K562 (cell line): Measurements from ENCODE around the gene CRAMP1. TPM values are rescaled to one million over a fixed set of nuclear protein-coding genes. Genes with fewer than 3 reads are reported as not detected.

Source experiments
- ATAC-seq: fragments of 200-7000 bp; cut with Tn5 transposase; 3 replicates; pipeline ENCODE4 v1.9.1; 2020; ENCODE audit warnings: moderate library complexity
- BruUV-seq: library from RNA; stranded (reverse); fragments of 400-500 nt; replicated peaks from 2 replicates; lab custom pipeline; 2021; lab: Mats Ljungman, UMichigan
- CTCF ChIA-PET: fragments of 300-600 bp; formaldehyde crosslinking; extraction: SDS; loops from one replicate; lab custom pipeline; 2021; ENCODE audit warnings: low intra/inter-chr PET ratio; lab: Yijun Ruan, JAX
- POLR2A ChIA-PET: fragments of 300-600, 350-650 bp; sonication (Branson Sonifier 250); formaldehyde crosslinking; extraction: SDS; loops from one replicate; lab custom pipeline; 2021; ENCODE audit warnings: antibody characterized with exemption, inconsistent platforms; lab: Yijun Ruan, JAX
- DNase-seq, 4 experiments: peaks; one replicate each; pipeline versions ENCODE4 v3.0.0 to v3.0.0-alpha.2; 2011 to 2018; ENCODE audit warnings: low spot score in 3 of 4, mixed read lengths in 3 of 4; ENCODE audit errors: extremely low read depth in 1 of 4
- FAIRE-seq: peaks from 2 replicates; lab custom pipeline; 2011; peaks lifted over from hg19 to GRCh38; lab: Jason Lieb, UNC
- H2AFZ ChIP-seq: 2 replicates; pipeline ENCODE4 v1.6.0; 2011; ENCODE audit warnings: low read depth, low read length, control low read depth, inconsistent platforms
- H3K27ac ChIP-seq: fragments of 200-600 bp; 3 replicates; pipeline ENCODE4 v1.8.0; 2011; ENCODE audit warnings: low read depth, mild to moderate bottlenecking, control low read depth, inconsistent platforms, low read length, moderate library complexity, mixed read lengths; ENCODE audit errors: extremely low read depth
- H3K27me3 ChIP-seq, 2 experiments: fragments of 300-600 bp in 1 of 2; 2 replicates in 1 of 2; 3 replicates in 1 of 2; pipeline versions ENCODE4 v1.6.0 to v1.8.0; 2011; ENCODE audit warnings: inconsistent platforms in 2 of 2, low read length in 2 of 2, mild to moderate bottlenecking in 1 of 2, mixed read lengths in 1 of 2, moderate library complexity in 1 of 2; ENCODE audit not compliant: control insufficient read depth in 2 of 2, insufficient read depth in 2 of 2
- H3K36me3 ChIP-seq: fragments of 300-600 bp; 3 replicates; pipeline ENCODE4 v1.8.0; 2011; ENCODE audit warnings: mild to moderate bottlenecking, low read length, inconsistent platforms; ENCODE audit not compliant: control insufficient read depth, insufficient read depth
- H3K4me1 ChIP-seq, 2 experiments: fragments of 200-600 bp in 1 of 2; replicated peaks in 1 of 2; 2 replicates in 1 of 2; 3 replicates in 1 of 2; pipeline versions ENCODE4 v1.5.1 to v1.8.0; 2011; ENCODE audit warnings: inconsistent platforms in 2 of 2, low read length in 2 of 2, mild to moderate bottlenecking in 1 of 2, mixed read lengths in 1 of 2, moderate library complexity in 1 of 2; ENCODE audit not compliant: control insufficient read depth in 2 of 2, insufficient read depth in 2 of 2
- H3K4me2 ChIP-seq: 2 replicates; pipeline ENCODE4 v1.6.1; 2011; ENCODE audit warnings: low read length, control low read depth, inconsistent platforms, mixed read lengths; ENCODE audit not compliant: insufficient read depth
- H3K4me3 ChIP-seq: fragments of 200-600 bp; sonication (generic), shearing (Covaris generic); 2 replicates; pipeline ENCODE4 v1.5.1; 2016; ENCODE audit warnings: control low read depth, inconsistent platforms
- H3K79me2 ChIP-seq: fragments of 200-600 bp; 3 replicates; pipeline ENCODE4 v1.8.0; 2011; ENCODE audit warnings: low read length, inconsistent platforms; ENCODE audit not compliant: control insufficient read depth, insufficient read depth
- H3K9ac ChIP-seq, 2 experiments: 2 replicates each; pipeline versions ENCODE4 v1.6.0 to v1.6.1; 2011; ENCODE audit warnings: low read depth in 2 of 2, low read length in 2 of 2, control low read depth in 1 of 2, inconsistent platforms in 1 of 2, mild to moderate bottlenecking in 1 of 2, mixed read lengths in 1 of 2; ENCODE audit not compliant: insufficient read depth in 1 of 2
- H3K9me1 ChIP-seq: one replicate; pipeline ENCODE4 v1.6.0; 2011; ENCODE audit warnings: inconsistent platforms, mild to moderate bottlenecking, low read length, moderate library complexity; ENCODE audit not compliant: control insufficient read depth, insufficient read depth
- H3K9me3 ChIP-seq: replicated peaks from 2 replicates; pipeline ENCODE4 v1.5.1; 2011; ENCODE audit warnings: low read depth, low read length, inconsistent platforms; ENCODE audit not compliant: control insufficient read depth, insufficient read depth
- H4K20me1 ChIP-seq: replicated peaks from 2 replicates; pipeline ENCODE4 v1.6.1; 2011; ENCODE audit warnings: low read length, inconsistent platforms, mixed read lengths; ENCODE audit not compliant: control insufficient read depth, insufficient read depth
- CCAR2 ChIP-seq: fragments of 200-400 bp; formaldehyde crosslinking; IDR thresholded peaks from 2 replicates; pipeline ENCODE4 v1.6.1; 2017; ENCODE audit warnings: mild to moderate bottlenecking, low read depth, low read length
- CEBPZ ChIP-seq: fragments of 150-350 bp; IDR thresholded peaks from 2 replicates; pipeline ENCODE4 v1.6.1; 2014; ENCODE audit warnings: low read depth, mild to moderate bottlenecking, low read length, borderline replicate concordance
- CTCF ChIP-seq, 3 experiments: IDR thresholded peaks in 2 of 3; conservative IDR thresholded peaks in 1 of 3; 2 replicates each; pipeline ENCODE4 v1.5.1; 2011 to 2012; ENCODE audit warnings: low read length in 3 of 3, mild to moderate bottlenecking in 3 of 3, control low read depth in 2 of 3, improper control_type of control experiment in 1 of 3, inconsistent platforms in 1 of 3, low read depth in 1 of 3, mixed read lengths in 1 of 3, moderate library complexity in 1 of 3; ENCODE audit not compliant: insufficient read depth in 2 of 3
- EP300 ChIP-seq: IDR thresholded peaks from 2 replicates; pipeline ENCODE4 v1.6.1; 2012; ENCODE audit warnings: low read length, improper control_type of control experiment
- GATAD2A ChIP-seq: fragments of 450-650 bp; IDR thresholded peaks from 2 replicates; pipeline ENCODE4 v1.6.1; 2017
- HSF4 ChIP-seq: fragments of 250-450 bp; sonication (Bioruptor Pico); IDR thresholded peaks from 2 replicates; pipeline ENCODE4 v2.1.2; 2022; ENCODE audit warnings: mild to moderate bottlenecking, moderate library complexity, borderline replicate concordance
- MTA2 ChIP-seq: fragments of 450-650 bp; IDR thresholded peaks from 2 replicates; pipeline ENCODE4 v1.6.1; 2016; ENCODE audit warnings: low read depth
- NFIC ChIP-seq: fragments of 450-650 bp; IDR thresholded peaks from 2 replicates; pipeline ENCODE4 v1.6.1; 2017; ENCODE audit warnings: mild to moderate bottlenecking, inconsistent platforms
- PHF8 ChIP-seq: fragments of 200-600 bp; sonication (generic); IDR thresholded peaks from 2 replicates; pipeline ENCODE4 v1.6.1; 2012; ENCODE audit warnings: mixed run types, mild to moderate bottlenecking, inconsistent platforms, low read length, moderate library complexity, borderline replicate concordance
- POLR3G ChIP-seq: IDR thresholded peaks from 2 replicates; pipeline ENCODE4 v1.6.1; 2011; ENCODE audit not compliant: insufficient read length, insufficient replicate concordance; ENCODE audit errors: extremely low read depth
- RBM34 ChIP-seq: fragments of 200-400 bp; formaldehyde crosslinking; IDR thresholded peaks from 2 replicates; pipeline ENCODE4 v1.6.1; 2018; ENCODE audit warnings: low read length, borderline replicate concordance; ENCODE audit not compliant: insufficient read depth
- XRCC3 ChIP-seq: fragments of 450-650 bp; IDR thresholded peaks from 2 replicates; pipeline ENCODE4 v1.6.1; 2017; ENCODE audit warnings: mild to moderate bottlenecking, moderate library complexity
- XRCC4 ChIP-seq: IDR thresholded peaks from one replicate; pipeline ENCODE4 v1.6.1; 2011; ENCODE audit not compliant: insufficient read depth, insufficient read length; ENCODE audit errors: extremely low read depth
- XRCC5 ChIP-seq: fragments of 200-400 bp; formaldehyde crosslinking; IDR thresholded peaks from 2 replicates; pipeline ENCODE4 v1.6.1; 2017; ENCODE audit warnings: low read depth, mild to moderate bottlenecking, low read length
- ZKSCAN1 ChIP-seq: fragments of 150-350 bp; IDR thresholded peaks from 2 replicates; pipeline ENCODE4 v1.6.1; 2016; ENCODE audit warnings: low read depth, low read length
- ZNF124 ChIP-seq: sonication (generic); formaldehyde crosslinking; IDR thresholded peaks from 2 replicates; pipeline ENCODE4 v1.8.1; 2022; ENCODE audit warnings: missing genetic modification reagents
- ZNF347 ChIP-seq: fragments of 450-650 bp; formaldehyde crosslinking; IDR thresholded peaks from 2 replicates; pipeline ENCODE4 v1.4.0; 2020; ENCODE audit warnings: low read depth, mild to moderate bottlenecking, moderate library complexity
- ZNF695 ChIP-seq: fragments of 450-650 bp; formaldehyde crosslinking; IDR thresholded peaks from 2 replicates; pipeline ENCODE4 v1.4.0; 2020; ENCODE audit warnings: mild to moderate bottlenecking, moderate library complexity
- WGBS: fragments of 100-300 bp; shearing (Covaris generic); methylation state at CpG from one replicate; pipeline ENCODE4 v1.1.6; 2016; ENCODE audit warnings: low coverage, mixed read lengths; ENCODE audit not compliant: insufficient coverage; ENCODE audit errors: missing lambda C conversion rate; 5-methylcytosine and 5-hydroxymethylcytosine counted together
- in situ Hi-C: fragments of 300-500 bp; cut with MboI; formaldehyde crosslinking; loops from 4 replicates; pipeline ENCODE4 v1.15.0; 2018; ENCODE audit warnings: inconsistent platforms, mixed read lengths
- intact Hi-C: fragments of 100-400 bp; cut with micrococcal nuclease; formaldehyde crosslinking; loops from 2 replicates; pipeline ENCODE4 v1.14.2; 2022
- polyA plus RNA-seq, 8 experiments: library from polyadenylated mRNA; depleted of rRNA in 4 of 8; stranded (reverse) in 5 of 8; unstranded in 3 of 8; fragments of >200 nt; fragmentation: Nextera tagmentation in 2 of 8; fragmentation: Illumina TruSeq in 1 of 8; extraction: Ambion mirVana in 2 of 8; extraction: Trizol in 1 of 8; gene quantifications; 2 replicates each; pipeline versions ENCODE4 v1.2.1 to v1.2.3, GENCODE V29; 2011 to 2014; ENCODE audit warnings: inconsistent platforms in 1 of 8, missing spikeins in 1 of 8
- total RNA-seq, 7 experiments: library from RNA; depleted of rRNA in 6 of 7; stranded (reverse); fragments of >200 nt in 6 of 7; fragmentation: Illumina TruSeq in 2 of 7; extraction: Trizol in 2 of 7; gene quantifications; 2 replicates each; pipeline versions ENCODE4 v1.2.1 to v1.2.3, GENCODE V29; 2011 to 2021; ENCODE audit warnings: low replicate concordance in 1 of 7

CRAMP1 gene
- total and polyA plus RNA-seq, 9 of the 15 experiments (the other 6 are each of a cell fraction or from before 2014, with no cell fraction given): 0.52 to 20.8 (median 7.5) TPM

- ATAC-seq (peak; percentile 84), FAIRE-seq (peak; percentile 29), DNase-seq (peak; percentile 94 to 97 (median 96))
- peaks cover 28 to 46% of the 10 kb centered on the region in 2 experiments for H3K4me1 ChIP-seq
- peaks cover 25% of the 10 kb centered on the region for H3K36me3 ChIP-seq
- CTCF ChIA-PET: interaction anchor here (0.5 to 0.6 kb wide), 2 partner anchors 67 to 292 kb away, joined by 3 read pairs; partner anchors contain the start of genes EME2 and MRPS34
- no peaks in the 10 kb centered on the region for H3K27me3 ChIP-seq
- peak within 1 kb of the TSS; percentile 81 to 99 for H3K9ac ChIP-seq
- H3K27ac ChIP-seq: peak within 1 kb of the TSS; percentile 84
- POLR2A ChIA-PET: interaction anchor here (0.6 to 4.1 kb wide), 19 partner anchors 11 to 600 kb away, joined by 3 to 21 read pairs (median 4); partner anchors contain the start of genes GNPTG, JPT2, TELO2 and TSR3
- peak within 1 kb of the TSS; percentile 98 for H3K4me2 ChIP-seq
- peaks cover 46% of the 10 kb centered on the region for H3K79me2 ChIP-seq
- in situ Hi-C loops: no loop called here
- H2AFZ ChIP-seq: peak within 1 kb of the TSS; percentile 98
- WGBS: under 1% methylated on average over 21 of the region's 79 CpGs
- H3K9me3 ChIP-seq: no peaks in the 10 kb centered on the region
- peaks cover 25% of the 10 kb centered on the region for H4K20me1 ChIP-seq
- H3K9me1 ChIP-seq: peaks cover 4% of the 10 kb centered on the region
- BruUV-seq: no TSS peak
- H3K4me3 ChIP-seq: peak within 1 kb of the TSS; percentile 74
- intact Hi-C loops: no loop called here
- TF ChIP-seq XRCC4 (no peak), MTA2 (no peak), HSF4 (CRISPR knock-in tag) (no peak), CEBPZ (no peak), ZNF124 (CRISPR knock-in tag) (no peak), NFIC (peak; percentile 33; the same call in 1 of the 2 replicates), PHF8 (peak; percentile 98), CTCF (IDR thresholded peaks at IDR 0.05 in 2 of 3, conservative IDR thresholded peaks at IDR 0.05 in 1 of 3; ENCODE audit: insufficient read depth in 2 of 3, low read depth in 1 of 3, low read length in 3 of 3) (peak; percentile 74 to 95 (median 93)), ZKSCAN1 (no peak), GATAD2A (no peak), XRCC3 (no peak), XRCC5 (peak; percentile 94), ZNF695 (CRISPR knock-in tag) (no peak), CCAR2 (no peak), EP300 (no peak), ZNF347 (no peak), POLR3G (no peak), RBM34 (no peak)
Observed at GRCh38 chr16:1705688-1706385, 93.7 kb downstream of the CRAMP1 start, which contains the start of gene MAPK8IP3. Gene MAPK8IP3, plus strand, starts transcription at chr16:1706195. Its CDS starts 145 bp downstream, at chr16:1706340.
